ENCODE measurements around the gene PYGB.

DNA sequence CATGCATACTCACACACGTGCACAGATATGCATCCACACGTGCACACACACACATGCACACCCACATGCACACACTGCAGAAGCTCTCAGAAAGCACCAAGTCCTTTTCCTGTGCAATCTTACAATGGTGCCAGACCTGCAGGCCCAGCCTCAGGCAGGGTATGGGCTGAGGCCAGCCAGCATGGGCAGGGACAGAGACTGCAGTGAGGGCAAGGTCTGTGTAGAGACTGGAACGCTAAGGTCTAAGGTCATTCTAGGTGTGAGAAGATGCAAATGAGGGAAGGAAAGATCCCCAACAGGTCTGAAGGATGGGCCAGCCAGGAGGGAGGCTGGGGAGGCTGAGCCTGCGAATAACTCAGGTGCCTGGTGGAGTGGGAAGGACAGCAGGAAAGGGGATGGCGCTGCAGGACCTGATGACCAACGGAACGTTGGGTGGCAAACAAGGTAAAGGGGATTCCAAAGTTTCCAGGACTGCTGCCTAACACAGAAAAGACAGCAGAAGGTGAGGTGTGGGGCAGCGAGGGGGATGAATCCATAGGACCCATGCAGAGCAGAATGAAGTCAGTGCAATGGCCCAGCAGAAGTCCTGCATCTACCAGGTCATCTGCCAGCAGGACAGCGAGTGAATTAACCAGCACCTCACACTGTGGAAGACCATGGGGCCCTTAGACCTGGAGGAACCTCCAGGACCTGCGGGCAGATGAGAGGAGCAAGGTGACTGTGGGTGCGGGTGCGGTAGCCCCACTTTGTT lies 75.8 kb downstream of the PYGB start:
- TF ChIP-seq RARB (CRISPR knock-in tag; IDR thresholded peaks at IDR 0.05) (no peak), PPARA (CRISPR knock-in tag; IDR thresholded peaks at IDR 0.05; ENCODE audit: borderline replicate concordance) (no peak)
